ENCODE results near the gene KCNT2. TPM values are rescaled to one million over a fixed set of nuclear protein-coding genes. Genes with fewer than 3 reads are reported as not detected.

The KCNT2 gene
- total RNA-seq, 4 donors from 2014 or later: 1.6 to 20.9 (median 8.9) TPM

GRCh38 chr1:196377811-196378210 is 230.4 kb downstream of the KCNT2 start:
- ATAC-seq (ENCODE audit: low FRiP score) (no peak), DNase-seq (ENCODE audit: low spot score) (no peak)
- no peak for TF ChIP-seq CTCF (IDR thresholded peaks at IDR 0.05)

GRCh38 chr1:196376630-196377328 is 231.5 kb downstream of the KCNT2 start:
- ATAC-seq (ENCODE audit: low FRiP score) (no peak), DNase-seq (ENCODE audit: low spot score) (no peak)
- no peak for TF ChIP-seq CTCF (IDR thresholded peaks at IDR 0.05)

- DNase-seq (ENCODE audit: low spot score) (no peak), ATAC-seq (ENCODE audit: low FRiP score) (no peak)
- TF ChIP-seq CTCF (IDR thresholded peaks at IDR 0.05): no peak
These were observed 234.4 kb downstream of the KCNT2 start for GRCh38 chr1:196373798-196374197.

GRCh38 chr1:196372896-196373536 is 235.2 kb downstream of the KCNT2 start:
- DNase-seq (ENCODE audit: low spot score) (no peak), ATAC-seq (ENCODE audit: low FRiP score) (no peak)
- no peak for TF ChIP-seq CTCF (IDR thresholded peaks at IDR 0.05)

GRCh38 chr1:196367838-196368237 is 240.4 kb downstream of the KCNT2 start:
- no peak for DNase-seq (ENCODE audit: low spot score)
- no peak for TF ChIP-seq CTCF (IDR thresholded peaks at IDR 0.05)
- no peak for ATAC-seq (ENCODE audit: low FRiP score)

GRCh38 chr1:196366817-196367495 is 241.3 kb downstream of the KCNT2 start:
- DNase-seq (ENCODE audit: low spot score) (no peak), ATAC-seq (ENCODE audit: low FRiP score) (no peak)
- TF ChIP-seq CTCF (IDR thresholded peaks at IDR 0.05): no peak
